K562 treated with DMSO at 1 percent for 24 hours (cell line): Measurements from ENCODE around the gene PUDP. TPM values are rescaled to one million over a fixed set of nuclear protein-coding genes. Genes with fewer than 3 reads are reported as not detected.

Source experiments
- total RNA-seq: library from RNA; unstranded; fragments of 300-600 nt; gene quantifications from 2 replicates; pipeline ENCODE4 v1.2.3, GENCODE V29; 2022; ENCODE audit warnings: low read depth; ENCODE audit not compliant: insufficient read depth

The PUDP gene
- 25.5 and 29.2 TPM in 2 replicates for total RNA-seq

GRCh38 chrX:7147978-7148854 is at the start of gene PUDP:
PUDP (minus strand) TSS chrX:7148153; CDS start chrX:7148113, 40 bp downstream.

GRCh38 chrX:7147413-7147977 is 458 bp downstream of the PUDP start, which contains the start of gene STS:
STS (plus strand) TSS chrX:7147712; CDS start chrX:7253200, 105,488 bp downstream.

Other genes with a start within 250 kb of the PUDP start
- gene STS, start 441 bp downstream of the PUDP start, total RNA-seq = 0.74 and 0.94 TPM in 2 replicates